GM23338 (cell line): ENCODE data around the gene CDH12. TPM values are rescaled to one million over a fixed set of nuclear protein-coding genes. Genes with fewer than 3 reads are reported as not detected.

ENCODE experiments used
- ATAC-seq: fragments of 200-7000 bp; cut with Tn5 transposase; 3 replicates; pipeline ENCODE4 v1.9.1; 2020
- DNase-seq: peaks from one replicate; pipeline ENCODE4 v3.0.0-alpha.2; 2015; ENCODE audit warnings: low spot score
- H2AFZ ChIP-seq: fragments of 200-600 bp; sonication (generic); 2 replicates; pipeline ENCODE4 v1.8.0; 2016; ENCODE audit warnings: antibody characterized with exemption, mild to moderate bottlenecking, moderate library complexity
- H3F3A ChIP-seq: fragments of 200-600 bp; sonication (generic); replicated peaks from 2 replicates; pipeline ENCODE4 v1.8.0; 2017; ENCODE audit warnings: antibody characterized with exemption, mixed run types, low read depth
- H3K27ac ChIP-seq: fragments of 200-600 bp; sonication (generic); 2 replicates; pipeline ENCODE4 v1.6.1; 2016; ENCODE audit warnings: low read depth
- H3K27me3 ChIP-seq: fragments of 200-600 bp; sonication (generic); 2 replicates; pipeline ENCODE4 v1.8.0; 2016; ENCODE audit warnings: mild to moderate bottlenecking, mixed run types, moderate library complexity; ENCODE audit not compliant: insufficient read depth
- H3K36me3 ChIP-seq: fragments of 200-600 bp; sonication (generic); 2 replicates; pipeline ENCODE4 v1.8.0; 2016; ENCODE audit warnings: mild to moderate bottlenecking; ENCODE audit not compliant: insufficient read depth
- H3K4me1 ChIP-seq: fragments of 200-600 bp; sonication (generic); 2 replicates; pipeline ENCODE4 v1.8.0; 2016; ENCODE audit warnings: mild to moderate bottlenecking, moderate library complexity; ENCODE audit not compliant: insufficient read depth
- H3K4me2 ChIP-seq: fragments of 200-600 bp; sonication (generic); 2 replicates; pipeline ENCODE4 v1.7.1; 2017; ENCODE audit warnings: mixed run types
- H3K4me3 ChIP-seq: fragments of 200-600 bp; sonication (generic); 2 replicates; pipeline ENCODE4 v1.6.1; 2016; ENCODE audit warnings: mixed run types
- H3K79me2 ChIP-seq: fragments of 200-600 bp; sonication (generic); replicated peaks from 2 replicates; pipeline ENCODE4 v1.8.0; 2017; ENCODE audit warnings: mild to moderate bottlenecking; ENCODE audit not compliant: insufficient read depth
- H3K9me2 ChIP-seq: fragments of 200-600 bp; sonication (generic); 2 replicates; pipeline ENCODE4 v1.8.0; 2017; ENCODE audit not compliant: insufficient read depth
- H4K20me1 ChIP-seq: fragments of 200-600 bp; sonication (generic); replicated peaks from 2 replicates; pipeline ENCODE4 v1.8.0; 2017; ENCODE audit warnings: mild to moderate bottlenecking; ENCODE audit not compliant: insufficient read depth
- H3K27ac Mint-ChIP-seq: 2 replicates; pipeline ENCODE4 v1.8.0; 2020; ENCODE audit warnings: inconsistent platforms, mild to moderate bottlenecking, moderate library complexity, mixed read lengths
- H3K27me3 Mint-ChIP-seq: 3 replicates; pipeline ENCODE4 v1.8.0; 2022; ENCODE audit warnings: low read depth, mild to moderate bottlenecking, moderate library complexity, mixed read lengths, inconsistent platforms; ENCODE audit not compliant: insufficient read depth, poor library complexity
- H3K36me3 Mint-ChIP-seq: 3 replicates; pipeline ENCODE4 v1.8.0; 2021; ENCODE audit warnings: low read depth, mild to moderate bottlenecking, inconsistent platforms, moderate library complexity, mixed read lengths
- H3K4me1 Mint-ChIP-seq: 3 replicates; pipeline ENCODE4 v1.8.0; 2020; ENCODE audit warnings: mild to moderate bottlenecking, inconsistent platforms, mixed read lengths
- H3K4me3 Mint-ChIP-seq: 3 replicates; pipeline ENCODE4 v1.8.0; 2021; ENCODE audit warnings: moderate library complexity, mild to moderate bottlenecking, inconsistent platforms, mixed read lengths
- H3K9me3 Mint-ChIP-seq: 3 replicates; pipeline ENCODE4 v1.8.0; 2020; ENCODE audit warnings: moderate library complexity, mild to moderate bottlenecking, inconsistent platforms, mixed read lengths
- EZH2 ChIP-seq: fragments of 200-600 bp; sonication (generic); IDR thresholded peaks from one replicate; pipeline ENCODE4 v1.8.0; 2017; ENCODE audit warnings: antibody characterized with exemption, mild to moderate bottlenecking, low read depth; ENCODE audit not compliant: unreplicated experiment
- EZH2phosphoT487 ChIP-seq: fragments of 200-600 bp; sonication (generic); IDR thresholded peaks from one replicate; pipeline ENCODE4 v1.8.1; 2018; ENCODE audit warnings: antibody characterized with exemption; ENCODE audit not compliant: unreplicated experiment
- JUNB ChIP-seq: IDR thresholded peaks from one replicate; pipeline ENCODE4 v1.6.1; 2016; ENCODE audit warnings: antibody characterized with exemption; ENCODE audit not compliant: unreplicated experiment
- NANOG ChIP-seq: IDR thresholded peaks from 2 replicates; pipeline ENCODE4 v1.6.1; 2016; ENCODE audit warnings: antibody characterized with exemption, borderline replicate concordance
- ZNF331 ChIP-seq: fragments of 250-450 bp; sonication (Bioruptor Pico); IDR thresholded peaks from 2 replicates; pipeline ENCODE4 v1.5.0; 2020; ENCODE audit warnings: low read depth, mild to moderate bottlenecking, moderate library complexity
- polyA plus RNA-seq: library from polyadenylated mRNA; unstranded; fragments of >200 nt; fragmentation: Nextera tagmentation; extraction: Ambion mirVana; gene quantifications from 2 replicates; pipeline ENCODE4 v1.2.1, GENCODE V29; 2016
- total RNA-seq: library from RNA; depleted of rRNA; stranded (reverse); fragments of >200 nt; shearing (Covaris generic); gene quantifications from 2 replicates; pipeline ENCODE4 v1.2.3, GENCODE V29; 2014
- TF ChIP-seq, protein P1 (sequence below): fragments of 250-450 bp; sonication (Bioruptor Pico); IDR thresholded peaks from 2 replicates; pipeline ENCODE4 v1.5.0; 2020; ENCODE audit warnings: mild to moderate bottlenecking, moderate library complexity
- TF ChIP-seq, protein P2 (sequence below): IDR thresholded peaks from one replicate; pipeline ENCODE4 v1.6.1; 2018; ENCODE audit warnings: antibody characterized with exemption; ENCODE audit not compliant: unreplicated experiment
- TF ChIP-seq, protein P3 (sequence below): IDR thresholded peaks from 2 replicates; pipeline ENCODE4 v1.6.1; 2016; ENCODE audit warnings: antibody characterized with exemption

Gene CDH12
- total and polyA plus RNA-seq, 2 experiments from 2014 or later: not detected

DNA sequence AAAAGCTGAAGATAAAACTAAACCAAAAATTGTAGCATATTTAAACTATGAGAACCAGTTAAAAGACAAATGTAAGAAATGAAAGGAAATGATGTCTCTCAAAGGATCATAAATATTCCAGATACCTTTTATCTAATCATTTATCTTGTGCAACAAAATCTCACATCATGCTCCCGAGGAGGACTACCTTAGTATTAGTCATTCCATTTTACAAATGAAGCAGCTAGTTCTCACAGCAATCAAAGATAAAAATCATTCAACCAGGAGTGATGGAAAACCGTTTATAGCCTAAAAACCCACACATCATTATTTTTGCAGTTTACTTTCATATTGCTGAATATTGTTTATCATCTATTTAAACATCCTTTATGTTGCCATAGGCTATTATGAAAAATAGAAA is 190.0 kb downstream of the CDH12 start:
- Histone ChIP-seq H3K4me1 (peaks cover 44% of the 10 kb centered on the region), H3K4me3 (no peak overlapping the region), H3K27me3 (no peaks in the 10 kb centered on the region), H3K27ac (no peak overlapping the region), H4K20me1 (no peaks in the 10 kb centered on the region), H3K9me2 (no peaks in the 10 kb centered on the region), H3F3A (no peaks in the 10 kb centered on the region), H3K79me2 (no peaks in the 10 kb centered on the region), H2AFZ (no peak overlapping the region), H3K36me3 (no peaks in the 10 kb centered on the region), H3K4me2 (no peak overlapping the region)
- ATAC-seq: no peak
- H3K4me1 Mint-ChIP-seq: peaks cover 36% of the 10 kb centered on the region
- no peak overlapping the region for H3K4me3 Mint-ChIP-seq
- no peak for DNase-seq
- no peaks in the 10 kb centered on the region for H3K9me3 Mint-ChIP-seq
- no peak for TF ChIP-seq EZH2
- TF ChIP-seq, protein P1, sequence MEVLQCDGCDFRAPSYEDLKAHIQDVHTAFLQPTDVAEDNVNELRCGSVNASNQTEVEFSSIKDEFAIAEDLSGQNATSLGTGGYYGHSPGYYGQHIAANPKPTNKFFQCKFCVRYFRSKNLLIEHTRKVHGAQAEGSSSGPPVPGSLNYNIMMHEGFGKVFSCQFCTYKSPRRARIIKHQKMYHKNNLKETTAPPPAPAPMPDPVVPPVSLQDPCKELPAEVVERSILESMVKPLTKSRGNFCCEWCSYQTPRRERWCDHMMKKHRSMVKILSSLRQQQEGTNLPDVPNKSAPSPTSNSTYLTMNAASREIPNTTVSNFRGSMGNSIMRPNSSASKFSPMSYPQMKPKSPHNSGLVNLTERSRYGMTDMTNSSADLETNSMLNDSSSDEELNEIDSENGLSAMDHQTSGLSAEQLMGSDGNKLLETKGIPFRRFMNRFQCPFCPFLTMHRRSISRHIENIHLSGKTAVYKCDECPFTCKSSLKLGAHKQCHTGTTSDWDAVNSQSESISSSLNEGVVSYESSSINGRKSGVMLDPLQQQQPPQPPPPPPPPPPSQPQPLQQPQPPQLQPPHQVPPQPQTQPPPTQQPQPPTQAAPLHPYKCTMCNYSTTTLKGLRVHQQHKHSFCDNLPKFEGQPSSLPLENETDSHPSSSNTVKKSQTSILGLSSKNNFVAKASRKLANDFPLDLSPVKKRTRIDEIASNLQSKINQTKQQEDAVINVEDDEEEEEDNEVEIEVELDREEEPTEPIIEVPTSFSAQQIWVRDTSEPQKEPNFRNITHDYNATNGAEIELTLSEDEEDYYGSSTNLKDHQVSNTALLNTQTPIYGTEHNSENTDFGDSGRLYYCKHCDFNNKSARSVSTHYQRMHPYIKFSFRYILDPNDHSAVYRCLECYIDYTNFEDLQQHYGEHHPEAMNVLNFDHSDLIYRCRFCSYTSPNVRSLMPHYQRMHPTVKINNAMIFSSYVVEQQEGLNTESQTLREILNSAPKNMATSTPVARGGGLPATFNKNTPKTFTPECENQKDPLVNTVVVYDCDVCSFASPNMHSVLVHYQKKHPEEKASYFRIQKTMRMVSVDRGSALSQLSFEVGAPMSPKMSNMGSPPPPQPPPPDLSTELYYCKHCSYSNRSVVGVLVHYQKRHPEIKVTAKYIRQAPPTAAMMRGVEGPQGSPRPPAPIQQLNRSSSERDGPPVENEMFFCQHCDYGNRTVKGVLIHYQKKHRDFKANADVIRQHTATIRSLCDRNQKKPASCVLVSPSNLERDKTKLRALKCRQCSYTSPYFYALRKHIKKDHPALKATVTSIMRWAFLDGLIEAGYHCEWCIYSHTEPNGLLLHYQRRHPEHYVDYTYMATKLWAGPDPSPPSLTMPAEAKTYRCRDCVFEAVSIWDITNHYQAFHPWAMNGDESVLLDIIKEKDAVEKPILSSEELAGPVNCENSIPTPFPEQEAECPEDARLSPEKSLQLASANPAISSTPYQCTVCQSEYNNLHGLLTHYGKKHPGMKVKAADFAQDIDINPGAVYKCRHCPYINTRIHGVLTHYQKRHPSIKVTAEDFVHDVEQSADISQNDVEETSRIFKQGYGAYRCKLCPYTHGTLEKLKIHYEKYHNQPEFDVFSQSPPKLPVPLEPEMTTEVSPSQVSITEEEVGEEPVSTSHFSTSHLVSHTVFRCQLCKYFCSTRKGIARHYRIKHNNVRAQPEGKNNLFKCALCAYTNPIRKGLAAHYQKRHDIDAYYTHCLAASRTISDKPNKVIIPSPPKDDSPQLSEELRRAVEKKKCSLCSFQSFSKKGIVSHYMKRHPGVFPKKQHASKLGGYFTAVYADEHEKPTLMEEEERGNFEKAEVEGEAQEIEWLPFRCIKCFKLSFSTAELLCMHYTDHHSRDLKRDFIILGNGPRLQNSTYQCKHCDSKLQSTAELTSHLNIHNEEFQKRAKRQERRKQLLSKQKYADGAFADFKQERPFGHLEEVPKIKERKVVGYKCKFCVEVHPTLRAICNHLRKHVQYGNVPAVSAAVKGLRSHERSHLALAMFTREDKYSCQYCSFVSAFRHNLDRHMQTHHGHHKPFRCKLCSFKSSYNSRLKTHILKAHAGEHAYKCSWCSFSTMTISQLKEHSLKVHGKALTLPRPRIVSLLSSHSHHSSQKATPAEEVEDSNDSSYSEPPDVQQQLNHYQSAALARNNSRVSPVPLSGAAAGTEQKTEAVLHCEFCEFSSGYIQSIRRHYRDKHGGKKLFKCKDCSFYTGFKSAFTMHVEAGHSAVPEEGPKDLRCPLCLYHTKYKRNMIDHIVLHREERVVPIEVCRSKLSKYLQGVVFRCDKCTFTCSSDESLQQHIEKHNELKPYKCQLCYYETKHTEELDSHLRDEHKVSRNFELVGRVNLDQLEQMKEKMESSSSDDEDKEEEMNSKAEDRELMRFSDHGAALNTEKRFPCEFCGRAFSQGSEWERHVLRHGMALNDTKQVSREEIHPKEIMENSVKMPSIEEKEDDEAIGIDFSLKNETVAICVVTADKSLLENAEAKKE (CRISPR knock-in tag): no peak
- TF ChIP-seq ZNF331 (CRISPR knock-in tag): no peak
- TF ChIP-seq NANOG: no peak
- no peak for TF ChIP-seq EZH2phosphoT487
- TF ChIP-seq JUNB: no peak
- TF ChIP-seq, protein P2, sequence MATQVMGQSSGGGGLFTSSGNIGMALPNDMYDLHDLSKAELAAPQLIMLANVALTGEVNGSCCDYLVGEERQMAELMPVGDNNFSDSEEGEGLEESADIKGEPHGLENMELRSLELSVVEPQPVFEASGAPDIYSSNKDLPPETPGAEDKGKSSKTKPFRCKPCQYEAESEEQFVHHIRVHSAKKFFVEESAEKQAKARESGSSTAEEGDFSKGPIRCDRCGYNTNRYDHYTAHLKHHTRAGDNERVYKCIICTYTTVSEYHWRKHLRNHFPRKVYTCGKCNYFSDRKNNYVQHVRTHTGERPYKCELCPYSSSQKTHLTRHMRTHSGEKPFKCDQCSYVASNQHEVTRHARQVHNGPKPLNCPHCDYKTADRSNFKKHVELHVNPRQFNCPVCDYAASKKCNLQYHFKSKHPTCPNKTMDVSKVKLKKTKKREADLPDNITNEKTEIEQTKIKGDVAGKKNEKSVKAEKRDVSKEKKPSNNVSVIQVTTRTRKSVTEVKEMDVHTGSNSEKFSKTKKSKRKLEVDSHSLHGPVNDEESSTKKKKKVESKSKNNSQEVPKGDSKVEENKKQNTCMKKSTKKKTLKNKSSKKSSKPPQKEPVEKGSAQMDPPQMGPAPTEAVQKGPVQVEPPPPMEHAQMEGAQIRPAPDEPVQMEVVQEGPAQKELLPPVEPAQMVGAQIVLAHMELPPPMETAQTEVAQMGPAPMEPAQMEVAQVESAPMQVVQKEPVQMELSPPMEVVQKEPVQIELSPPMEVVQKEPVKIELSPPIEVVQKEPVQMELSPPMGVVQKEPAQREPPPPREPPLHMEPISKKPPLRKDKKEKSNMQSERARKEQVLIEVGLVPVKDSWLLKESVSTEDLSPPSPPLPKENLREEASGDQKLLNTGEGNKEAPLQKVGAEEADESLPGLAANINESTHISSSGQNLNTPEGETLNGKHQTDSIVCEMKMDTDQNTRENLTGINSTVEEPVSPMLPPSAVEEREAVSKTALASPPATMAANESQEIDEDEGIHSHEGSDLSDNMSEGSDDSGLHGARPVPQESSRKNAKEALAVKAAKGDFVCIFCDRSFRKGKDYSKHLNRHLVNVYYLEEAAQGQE: no peak
- TF ChIP-seq, protein P3, sequence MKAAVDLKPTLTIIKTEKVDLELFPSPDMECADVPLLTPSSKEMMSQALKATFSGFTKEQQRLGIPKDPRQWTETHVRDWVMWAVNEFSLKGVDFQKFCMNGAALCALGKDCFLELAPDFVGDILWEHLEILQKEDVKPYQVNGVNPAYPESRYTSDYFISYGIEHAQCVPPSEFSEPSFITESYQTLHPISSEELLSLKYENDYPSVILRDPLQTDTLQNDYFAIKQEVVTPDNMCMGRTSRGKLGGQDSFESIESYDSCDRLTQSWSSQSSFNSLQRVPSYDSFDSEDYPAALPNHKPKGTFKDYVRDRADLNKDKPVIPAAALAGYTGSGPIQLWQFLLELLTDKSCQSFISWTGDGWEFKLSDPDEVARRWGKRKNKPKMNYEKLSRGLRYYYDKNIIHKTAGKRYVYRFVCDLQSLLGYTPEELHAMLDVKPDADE: no peak
- no peak overlapping the region for H3K27ac Mint-ChIP-seq
- peaks cover 3% of the 10 kb centered on the region for H3K27me3 Mint-ChIP-seq
- no peaks in the 10 kb centered on the region for H3K36me3 Mint-ChIP-seq
